GM20431 (cell line): ENCODE measurements around the gene OR52D1.

ENCODE experiments used
- in situ Hi-C: fragments of 300-500 bp; cut with MseI, MboI; formaldehyde crosslinking; loops from one replicate; pipeline ENCODE4 v1.15.0; 2020; ENCODE audit warnings: low sequenced_read_pairs; ENCODE audit not compliant: unreplicated experiment

Gene OR52D1

GRCh38 chr11:5508605-5509004, 20.1 kb downstream of the OR52D1 start:
- in situ Hi-C loops: no loop called here

- in situ Hi-C loops: no loop called here
These were observed 21.3 kb downstream of the OR52D1 start, which contains the start of gene UBQLN3 for GRCh38 chr11:5509803-5510202. TSS of gene UBQLN3 (minus strand) at chr11:5509957. CDS start at chr11:5509558, 399 bp downstream.

- in situ Hi-C loops: no loop called here
These were observed 26.4 kb downstream of the OR52D1 start for GRCh38 chr11:5514841-5515240.

GRCh38 chr11:5516599-5516998, 28.1 kb downstream of the OR52D1 start, which contains the start of gene UBQLNL:
TSS of gene UBQLNL (minus strand) at chr11:5516699. CDS start at chr11:5516441, 258 bp downstream.
- in situ Hi-C loops: no loop called here

- in situ Hi-C loops: no loop called here
These were observed 33.1 kb downstream of the OR52D1 start for GRCh38 chr11:5521540-5521939.

GRCh38 chr11:5522308-5522707, 33.8 kb downstream of the OR52D1 start:
- in situ Hi-C loops: no loop called here

GRCh38 chr11:5524756-5525155, 36.3 kb downstream of the OR52D1 start:
- in situ Hi-C loops: no loop called here

- in situ Hi-C loops: no loop called here
These were observed 39.2 kb downstream of the OR52D1 start for GRCh38 chr11:5527716-5528115.

GRCh38 chr11:5528495-5528894, 40.0 kb downstream of the OR52D1 start:
- in situ Hi-C loops: no loop called here

- in situ Hi-C loops: no loop called here
These were observed 42.8 kb downstream of the OR52D1 start for GRCh38 chr11:5531053-5531831.

GRCh38 chr11:5534046-5534445, 45.6 kb downstream of the OR52D1 start:
- in situ Hi-C loops: no loop called here

- in situ Hi-C loops: no loop called here
These were observed 48.0 kb downstream of the OR52D1 start for GRCh38 chr11:5536482-5536881.
